ENCODE results near the gene GDPGP1.

Gene GDPGP1

GRCh38 chr15:90222547-90222946, 11.5 kb upstream of the GDPGP1 start:
- peak overlapping the region; percentile 84; the same call in 1 of the 2 replicates for H3K27ac ChIP-seq
- no peak for TF ChIP-seq CTCF (conservative IDR thresholded peaks at IDR 0.05)

DNA sequence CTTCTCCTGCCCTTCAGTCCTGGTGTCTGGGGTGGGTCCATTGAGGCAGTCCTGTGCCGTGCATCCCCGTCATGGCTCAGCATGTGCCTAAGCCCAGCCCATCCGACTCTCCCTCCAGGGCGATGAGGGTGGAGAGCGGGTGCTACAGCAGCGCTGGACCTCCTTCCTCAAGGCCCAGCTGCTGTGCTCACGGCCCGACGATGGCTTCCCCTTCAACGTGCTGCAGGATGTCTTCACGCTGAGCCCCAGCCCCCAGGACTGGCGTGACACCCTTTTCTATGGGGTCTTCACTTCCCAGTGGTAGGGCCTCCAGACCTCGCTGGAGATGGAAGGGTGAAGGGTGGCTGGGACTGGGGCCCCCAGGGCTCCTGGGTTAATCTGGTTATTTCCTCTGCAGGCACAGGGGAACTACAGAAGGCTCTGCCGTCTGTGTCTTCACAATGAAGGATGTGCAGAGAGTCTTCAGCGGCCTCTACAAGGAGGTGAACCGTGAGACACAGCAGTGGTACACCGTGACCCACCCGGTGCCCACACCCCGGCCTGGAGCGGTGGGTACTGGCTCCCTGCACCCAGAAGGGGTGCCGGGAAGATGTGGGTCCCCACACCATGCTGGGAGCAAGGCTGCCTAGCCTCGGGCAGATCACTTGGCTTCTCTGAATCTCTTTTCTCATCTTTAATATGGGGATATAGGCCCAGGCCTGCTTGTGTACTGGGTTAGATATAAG, 10.4 kb upstream of the GDPGP1 start:
- no peak for TF ChIP-seq CTCF (conservative IDR thresholded peaks at IDR 0.05)
- peak overlapping the region; percentile 84 for H3K27ac ChIP-seq

DNA sequence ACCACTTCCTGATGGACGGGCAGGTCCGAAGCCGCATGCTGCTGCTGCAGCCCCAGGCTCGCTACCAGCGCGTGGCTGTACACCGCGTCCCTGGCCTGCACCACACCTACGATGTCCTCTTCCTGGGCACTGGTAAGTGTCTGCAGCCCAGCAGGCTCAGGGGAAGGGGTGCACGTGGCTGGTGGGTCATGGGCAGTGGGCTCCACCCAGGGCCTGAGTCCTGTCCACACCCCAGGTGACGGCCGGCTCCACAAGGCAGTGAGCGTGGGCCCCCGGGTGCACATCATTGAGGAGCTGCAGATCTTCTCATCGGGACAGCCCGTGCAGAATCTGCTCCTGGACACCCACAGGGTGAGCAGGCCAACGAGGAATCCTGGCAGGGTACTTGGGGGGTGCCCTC, 9.0 kb upstream of the GDPGP1 start:
- TF ChIP-seq CTCF (conservative IDR thresholded peaks at IDR 0.05): no peak
- H3K27ac ChIP-seq: peak overlapping the region; percentile 84

- H3K27ac ChIP-seq: peak overlapping the region; percentile 84
- no peak for TF ChIP-seq CTCF (conservative IDR thresholded peaks at IDR 0.05)
Observed at GRCh38 chr15:90225504-90226234, 8.3 kb upstream of the GDPGP1 start.

GRCh38 chr15:90227336-90227735, 6.7 kb upstream of the GDPGP1 start:
- no peak for TF ChIP-seq CTCF (conservative IDR thresholded peaks at IDR 0.05)
- H3K27ac ChIP-seq: peak overlapping the region; percentile 84

- peak overlapping the region; percentile 84 for H3K27ac ChIP-seq
- no peak for TF ChIP-seq CTCF (conservative IDR thresholded peaks at IDR 0.05)
Observed at GRCh38 chr15:90227816-90228772, 5.9 kb upstream of the GDPGP1 start.

DNA sequence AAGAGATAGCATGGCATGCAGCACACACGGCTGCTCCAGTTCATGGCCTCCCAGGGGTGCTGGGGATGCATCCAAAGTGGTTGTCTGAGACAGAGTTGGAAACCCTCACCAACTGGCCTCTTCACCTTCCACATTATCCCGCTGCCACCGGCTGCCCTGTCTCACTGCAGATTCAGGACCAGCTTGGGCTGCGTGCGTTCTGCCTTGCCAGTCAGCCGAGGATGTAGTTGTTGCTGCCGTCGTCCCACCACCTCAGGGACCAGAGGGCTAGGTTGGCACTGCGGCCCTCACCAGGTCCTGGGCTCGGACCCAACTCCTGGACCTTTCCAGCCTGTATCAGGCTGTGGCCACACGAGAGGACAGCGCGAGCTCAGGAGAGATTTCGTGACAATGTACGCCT, 5.0 kb upstream of the GDPGP1 start:
- TF ChIP-seq CTCF (conservative IDR thresholded peaks at IDR 0.05): no peak
- H3K27ac ChIP-seq: peak overlapping the region; percentile 84
